K562 (cell line): Measurements from ENCODE around the gene PBRM1. TPM values are rescaled to one million over a fixed set of nuclear protein-coding genes. Genes with fewer than 3 reads are reported as not detected.

Source experiments
- ATAC-seq: fragments of 200-7000 bp; cut with Tn5 transposase; 3 replicates; pipeline ENCODE4 v1.9.1; 2020; ENCODE audit warnings: moderate library complexity
- BruUV-seq: library from RNA; stranded (reverse); fragments of 400-500 nt; replicated peaks from 2 replicates; lab custom pipeline; 2021; lab: Mats Ljungman, UMichigan
- CTCF ChIA-PET: fragments of 300-600 bp; formaldehyde crosslinking; extraction: SDS; loops from one replicate; lab custom pipeline; 2021; ENCODE audit warnings: low intra/inter-chr PET ratio; lab: Yijun Ruan, JAX
- POLR2A ChIA-PET: fragments of 300-600, 350-650 bp; sonication (Branson Sonifier 250); formaldehyde crosslinking; extraction: SDS; loops from one replicate; lab custom pipeline; 2021; ENCODE audit warnings: antibody characterized with exemption, inconsistent platforms; lab: Yijun Ruan, JAX
- DNase-seq, 4 experiments: peaks; one replicate each; pipeline versions ENCODE4 v3.0.0 to v3.0.0-alpha.2; 2011 to 2018; ENCODE audit warnings: low spot score in 3 of 4, mixed read lengths in 3 of 4; ENCODE audit errors: extremely low read depth in 1 of 4
- FAIRE-seq: peaks from 2 replicates; lab custom pipeline; 2011; peaks lifted over from hg19 to GRCh38; lab: Jason Lieb, UNC
- H2AFZ ChIP-seq: 2 replicates; pipeline ENCODE4 v1.6.0; 2011; ENCODE audit warnings: low read depth, low read length, control low read depth, inconsistent platforms
- H3K27ac ChIP-seq: fragments of 200-600 bp; 3 replicates; pipeline ENCODE4 v1.8.0; 2011; ENCODE audit warnings: low read depth, mild to moderate bottlenecking, control low read depth, inconsistent platforms, low read length, moderate library complexity, mixed read lengths; ENCODE audit errors: extremely low read depth
- H3K27me3 ChIP-seq, 2 experiments: fragments of 300-600 bp in 1 of 2; 2 replicates in 1 of 2; 3 replicates in 1 of 2; pipeline versions ENCODE4 v1.6.0 to v1.8.0; 2011; ENCODE audit warnings: inconsistent platforms in 2 of 2, low read length in 2 of 2, mild to moderate bottlenecking in 1 of 2, mixed read lengths in 1 of 2, moderate library complexity in 1 of 2; ENCODE audit not compliant: control insufficient read depth in 2 of 2, insufficient read depth in 2 of 2
- H3K36me3 ChIP-seq: fragments of 300-600 bp; 3 replicates; pipeline ENCODE4 v1.8.0; 2011; ENCODE audit warnings: mild to moderate bottlenecking, low read length, inconsistent platforms; ENCODE audit not compliant: control insufficient read depth, insufficient read depth
- H3K4me1 ChIP-seq, 2 experiments: fragments of 200-600 bp in 1 of 2; replicated peaks in 1 of 2; 2 replicates in 1 of 2; 3 replicates in 1 of 2; pipeline versions ENCODE4 v1.5.1 to v1.8.0; 2011; ENCODE audit warnings: inconsistent platforms in 2 of 2, low read length in 2 of 2, mild to moderate bottlenecking in 1 of 2, mixed read lengths in 1 of 2, moderate library complexity in 1 of 2; ENCODE audit not compliant: control insufficient read depth in 2 of 2, insufficient read depth in 2 of 2
- H3K4me2 ChIP-seq: 2 replicates; pipeline ENCODE4 v1.6.1; 2011; ENCODE audit warnings: low read length, control low read depth, inconsistent platforms, mixed read lengths; ENCODE audit not compliant: insufficient read depth
- H3K4me3 ChIP-seq: fragments of 200-600 bp; sonication (generic), shearing (Covaris generic); 2 replicates; pipeline ENCODE4 v1.5.1; 2016; ENCODE audit warnings: control low read depth, inconsistent platforms
- H3K79me2 ChIP-seq: fragments of 200-600 bp; 3 replicates; pipeline ENCODE4 v1.8.0; 2011; ENCODE audit warnings: low read length, inconsistent platforms; ENCODE audit not compliant: control insufficient read depth, insufficient read depth
- H3K9ac ChIP-seq, 2 experiments: 2 replicates each; pipeline versions ENCODE4 v1.6.0 to v1.6.1; 2011; ENCODE audit warnings: low read depth in 2 of 2, low read length in 2 of 2, control low read depth in 1 of 2, inconsistent platforms in 1 of 2, mild to moderate bottlenecking in 1 of 2, mixed read lengths in 1 of 2; ENCODE audit not compliant: insufficient read depth in 1 of 2
- H3K9me1 ChIP-seq: one replicate; pipeline ENCODE4 v1.6.0; 2011; ENCODE audit warnings: inconsistent platforms, mild to moderate bottlenecking, low read length, moderate library complexity; ENCODE audit not compliant: control insufficient read depth, insufficient read depth
- H3K9me3 ChIP-seq: replicated peaks from 2 replicates; pipeline ENCODE4 v1.5.1; 2011; ENCODE audit warnings: low read depth, low read length, inconsistent platforms; ENCODE audit not compliant: control insufficient read depth, insufficient read depth
- H4K20me1 ChIP-seq: replicated peaks from 2 replicates; pipeline ENCODE4 v1.6.1; 2011; ENCODE audit warnings: low read length, inconsistent platforms, mixed read lengths; ENCODE audit not compliant: control insufficient read depth, insufficient read depth
- EGR1 ChIP-seq: fragments of 450-650 bp; conservative IDR thresholded peaks from 2 replicates; pipeline ENCODE4 v1.6.1; 2017; ENCODE audit warnings: mild to moderate bottlenecking
- FOSL1 ChIP-seq: fragments of 200-800 bp; sonication (Bioruptor generic); conservative IDR thresholded peaks from 2 replicates; pipeline ENCODE4 v1.6.1; 2016; ENCODE audit warnings: missing genetic modification characterization, missing compliant biosample characterization
- VEZF1 ChIP-seq: fragments of 200-800 bp; sonication (Bioruptor generic); IDR thresholded peaks from 2 replicates; pipeline ENCODE4 v1.6.1; 2017; ENCODE audit warnings: missing genetic modification characterization, missing compliant biosample characterization
- ZKSCAN3 ChIP-seq: fragments of 250-450 bp; sonication (Bioruptor Pico); IDR thresholded peaks from 2 replicates; pipeline ENCODE4 v1.4.0; 2020
- WGBS: fragments of 100-300 bp; shearing (Covaris generic); methylation state at CpG from one replicate; pipeline ENCODE4 v1.1.6; 2016; ENCODE audit warnings: low coverage, mixed read lengths; ENCODE audit not compliant: insufficient coverage; ENCODE audit errors: missing lambda C conversion rate; 5-methylcytosine and 5-hydroxymethylcytosine counted together
- in situ Hi-C: fragments of 300-500 bp; cut with MboI; formaldehyde crosslinking; loops from 4 replicates; pipeline ENCODE4 v1.15.0; 2018; ENCODE audit warnings: inconsistent platforms, mixed read lengths
- intact Hi-C: fragments of 100-400 bp; cut with micrococcal nuclease; formaldehyde crosslinking; loops from 2 replicates; pipeline ENCODE4 v1.14.2; 2022
- polyA plus RNA-seq, 8 experiments: library from polyadenylated mRNA; depleted of rRNA in 4 of 8; stranded (reverse) in 5 of 8; unstranded in 3 of 8; fragments of >200 nt; fragmentation: Nextera tagmentation in 2 of 8; fragmentation: Illumina TruSeq in 1 of 8; extraction: Ambion mirVana in 2 of 8; extraction: Trizol in 1 of 8; gene quantifications; 2 replicates each; pipeline versions ENCODE4 v1.2.1 to v1.2.3, GENCODE V29; 2011 to 2014; ENCODE audit warnings: inconsistent platforms in 1 of 8, missing spikeins in 1 of 8
- total RNA-seq, 7 experiments: library from RNA; depleted of rRNA in 6 of 7; stranded (reverse); fragments of >200 nt in 6 of 7; fragmentation: Illumina TruSeq in 2 of 7; extraction: Trizol in 2 of 7; gene quantifications; 2 replicates each; pipeline versions ENCODE4 v1.2.1 to v1.2.3, GENCODE V29; 2011 to 2021; ENCODE audit warnings: low replicate concordance in 1 of 7

Gene PBRM1
- total and polyA plus RNA-seq, 9 of the 15 experiments (the other 6 are each of a cell fraction or from before 2014, with no cell fraction given), result 3.9 to 31.8 (median 19.0) TPM

DNA sequence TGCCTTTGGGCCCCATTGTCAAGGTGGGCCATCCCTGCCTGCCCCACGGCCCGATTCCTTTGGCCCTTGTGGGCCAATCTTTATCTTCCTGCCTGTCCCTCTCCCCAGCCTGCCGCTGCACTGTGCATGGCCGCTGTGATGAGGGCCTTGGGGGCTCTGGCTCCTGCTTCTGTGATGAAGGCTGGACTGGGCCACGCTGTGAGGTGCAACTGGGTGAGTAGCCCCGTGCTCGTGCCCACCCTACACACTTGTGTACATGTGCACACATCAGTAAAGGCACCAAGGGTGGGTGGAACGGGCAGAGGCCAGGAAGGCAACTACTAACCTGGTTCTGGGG, 164.3 kb downstream of the PBRM1 start:
- Histone ChIP-seq H3K9me3 (no peaks in the 10 kb centered on the region), H3K27me3 (no peaks in the 10 kb centered on the region), H2AFZ (no peak overlapping the region), H3K36me3 (peaks cover 29% of the 10 kb centered on the region; the same call in 2 of the 3 replicates), H3K9me1 (no peaks in the 10 kb centered on the region), H3K4me2 (no peak overlapping the region), H4K20me1 (no peaks in the 10 kb centered on the region), H3K27ac (no peak overlapping the region), H3K79me2 (no peaks in the 10 kb centered on the region), H3K9ac (no peak overlapping the region; a peak in 1 of 4 replicates), H3K4me1 (peaks cover 12 to 62% of the 10 kb centered on the region in 2 experiments; a peak in 4 of 5 replicates), H3K4me3 (no peak overlapping the region)
- CTCF ChIA-PET, result no interaction called here
- intact Hi-C loops, result no loop called here
- DNase-seq (no peak), FAIRE-seq (no peak), ATAC-seq (no peak)
- in situ Hi-C loops, result no loop called here
- BruUV-seq, result no TSS peak
- TF ChIP-seq ZKSCAN3 (CRISPR knock-in tag) (no peak), EGR1 (no peak), FOSL1 (tag) (no peak), VEZF1 (CRISPR knock-in tag) (no peak)
- POLR2A ChIA-PET, result interaction anchor here (0.6 to 1.0 kb wide), 2 partner anchors 11 to 148 kb away, joined by 3 read pairs; no protein-coding TSS in a partner anchor
- 44% methylated on average over 5 of the region's 8 CpGs for WGBS
